SK-N-SH (cell line): ENCODE results near the gene FGB. TPM values are rescaled to one million over a fixed set of nuclear protein-coding genes. Genes with fewer than 3 reads are reported as not detected.

Experiments
- CTCF ChIA-PET: fragments of 300-600, 350-600 bp; formaldehyde crosslinking; extraction: SDS; loops from one replicate; lab custom pipeline; 2021; lab: Yijun Ruan, JAX
- POLR2A ChIA-PET: fragments of 350-600 bp; sonication (Branson Sonifier 250); formaldehyde crosslinking; extraction: SDS; loops from one replicate; lab custom pipeline; 2020; ENCODE audit warnings: antibody characterized with exemption, inconsistent platforms; lab: Yijun Ruan, JAX
- DNase-seq: peaks from one replicate; pipeline ENCODE4 v3.0.0; 2012
- H2AFZ ChIP-seq: fragments of 200-600 bp; sonication (generic); 2 replicates; pipeline ENCODE4 v1.8.1; 2016; ENCODE audit warnings: antibody characterized with exemption, mild to moderate bottlenecking, low read depth
- H3F3A ChIP-seq: fragments of 200-600 bp; sonication (generic); replicated peaks from 2 replicates; pipeline ENCODE3; 2016; ENCODE audit warnings: antibody characterized with exemption, mild to moderate bottlenecking; ENCODE audit not compliant: insufficient read depth
- H3K27ac ChIP-seq, 2 experiments: fragments of 200-500 bp in 1 of 2; fragments of 200-600 bp in 1 of 2; sonication (Bioruptor generic) in 1 of 2; sonication (generic), shearing (Covaris generic) in 1 of 2; 2 replicates each; pipeline versions ENCODE4 v1.5.1 to v1.6.1; 2014 to 2016; ENCODE audit warnings: low read depth in 2 of 2, inconsistent platforms in 1 of 2, low read length in 1 of 2, mild to moderate bottlenecking in 1 of 2, mixed read lengths in 1 of 2
- H3K27me3 ChIP-seq: fragments of 200-600 bp; sonication (generic), shearing (Covaris generic); 2 replicates; pipeline ENCODE4 v1.6.1; 2016; ENCODE audit warnings: mixed run types; ENCODE audit not compliant: insufficient read depth
- H3K36me3 ChIP-seq, 2 experiments: fragments of 200-500 bp in 1 of 2; fragments of 200-600 bp in 1 of 2; sonication (Bioruptor generic) in 1 of 2; sonication (generic) in 1 of 2; replicated peaks in 1 of 2; 2 replicates each; pipeline versions ENCODE3 to v1.5.1; 2014 to 2016; ENCODE audit warnings: low read length in 1 of 2, mild to moderate bottlenecking in 1 of 2; ENCODE audit not compliant: insufficient read depth in 2 of 2, control insufficient read depth in 1 of 2
- H3K4me1 ChIP-seq, 2 experiments: fragments of 200-500 bp in 1 of 2; fragments of 200-600 bp in 1 of 2; sonication (Bioruptor generic) in 1 of 2; sonication (generic), shearing (Covaris generic) in 1 of 2; 2 replicates each; pipeline versions ENCODE4 v1.5.1 to v1.6.1; 2014 to 2016; ENCODE audit warnings: low read depth in 1 of 2, low read length in 1 of 2, mixed run types in 1 of 2; ENCODE audit not compliant: insufficient read depth in 2 of 2, control insufficient read depth in 1 of 2
- H3K4me2 ChIP-seq: fragments of 200-600 bp; sonication (generic), shearing (Covaris generic); 2 replicates; pipeline ENCODE4 v1.6.1; 2017; ENCODE audit warnings: mixed run types
- H3K4me3 ChIP-seq, 2 experiments: fragments of 200-500 bp in 1 of 2; fragments of 200-600 bp in 1 of 2; sonication (Bioruptor generic) in 1 of 2; sonication (generic), shearing (Covaris generic) in 1 of 2; 2 replicates each; pipeline versions ENCODE4 v1.5.1 to v1.8.1; 2014 to 2016; ENCODE audit warnings: low read depth in 2 of 2, inconsistent platforms in 1 of 2, low read length in 1 of 2, mild to moderate bottlenecking in 1 of 2, mixed read lengths in 1 of 2, moderate library complexity in 1 of 2
- H3K79me2 ChIP-seq: fragments of 200-600 bp; sonication (generic); 2 replicates; pipeline ENCODE4 v1.8.1; 2017; ENCODE audit warnings: mild to moderate bottlenecking; ENCODE audit not compliant: insufficient read depth
- H3K9ac ChIP-seq: fragments of 200-600 bp; sonication (generic); 2 replicates; pipeline ENCODE4 v1.6.1; 2017; ENCODE audit warnings: mixed run types
- H3K9me2 ChIP-seq: fragments of 200-600 bp; sonication (generic); 2 replicates; pipeline ENCODE4 v1.6.1; 2017; ENCODE audit warnings: mixed run types
- H3K9me3 ChIP-seq: fragments of 200-600 bp; sonication (generic); 2 replicates; pipeline ENCODE4 v1.6.1; 2017; ENCODE audit warnings: mixed run types, mild to moderate bottlenecking, moderate library complexity
- H4K20me1 ChIP-seq: fragments of 200-600 bp; sonication (generic); 2 replicates; pipeline ENCODE4 v1.6.1; 2017; ENCODE audit warnings: mild to moderate bottlenecking, mixed run types; ENCODE audit not compliant: insufficient read depth
- CHD2 ChIP-seq: fragments of 150-350 bp; IDR thresholded peaks from 2 replicates; pipeline ENCODE4 v1.6.1; 2018; ENCODE audit warnings: low read length; ENCODE audit not compliant: partially characterized antibody
- ELF1 ChIP-seq: IDR thresholded peaks from 2 replicates; pipeline ENCODE4 v1.4.0; 2012
- EP300 ChIP-seq, 2 experiments: IDR thresholded peaks; 2 replicates each; pipeline versions ENCODE4 v1.4.0 to v1.6.1; 2012; ENCODE audit warnings: borderline replicate concordance in 1 of 2, low read depth in 1 of 2, low read length in 1 of 2
- FOXM1 ChIP-seq: IDR thresholded peaks from 2 replicates; pipeline ENCODE4 v1.4.0; 2012; ENCODE audit warnings: low read depth, mild to moderate bottlenecking
- JUND ChIP-seq: IDR thresholded peaks from 2 replicates; pipeline ENCODE4 v1.4.0; 2012
- MXI1 ChIP-seq: IDR thresholded peaks from 2 replicates; pipeline ENCODE4 v1.6.1; 2012; ENCODE audit warnings: mild to moderate bottlenecking, low read depth, low read length, improper control_type of control experiment
- NFIC ChIP-seq: IDR thresholded peaks from 2 replicates; pipeline ENCODE4 v1.4.0; 2012; ENCODE audit warnings: borderline replicate concordance
- NRF1 ChIP-seq: IDR thresholded peaks from 2 replicates; pipeline ENCODE4 v1.6.1; 2012; ENCODE audit warnings: low read depth, mild to moderate bottlenecking, low read length
- POLR2AphosphoS5 ChIP-seq: IDR thresholded peaks from 2 replicates; pipeline ENCODE4 v1.6.1; 2012; ENCODE audit warnings: low read depth, low read length
- RFX5 ChIP-seq: IDR thresholded peaks from 2 replicates; pipeline ENCODE4 v1.6.1; 2012; ENCODE audit warnings: mild to moderate bottlenecking, improper control_type of control experiment, low read length
- SIN3A ChIP-seq: IDR thresholded peaks from 2 replicates; pipeline ENCODE4 v1.6.1; 2012; ENCODE audit warnings: low read depth, mild to moderate bottlenecking, low read length, moderate library complexity, borderline replicate concordance
- TAF1 ChIP-seq: IDR thresholded peaks from 2 replicates; pipeline ENCODE4 v1.6.1; 2012; ENCODE audit warnings: low read depth, mild to moderate bottlenecking, low read length, moderate library complexity, borderline replicate concordance
- TCF12 ChIP-seq: IDR thresholded peaks from 2 replicates; pipeline ENCODE4 v1.4.0; 2012
- TEAD4 ChIP-seq: IDR thresholded peaks from 2 replicates; pipeline ENCODE4 v1.4.0; 2012; ENCODE audit warnings: mild to moderate bottlenecking, borderline replicate concordance; ENCODE audit not compliant: insufficient read depth
- USF2 ChIP-seq: fragments of 150-350 bp; IDR thresholded peaks from 2 replicates; pipeline ENCODE4 v1.6.1; 2017; ENCODE audit warnings: antibody characterized with exemption, low read length, low read depth, borderline replicate concordance
- YY1 ChIP-seq: IDR thresholded peaks from 2 replicates; pipeline ENCODE4 v1.4.0; 2012; ENCODE audit warnings: low read depth, mild to moderate bottlenecking
- WGBS: methylation state at CpG from one replicate; pipeline ENCODE4 v1.1.6; 2017; ENCODE audit warnings: low lambda C conversion rate; 5-methylcytosine and 5-hydroxymethylcytosine counted together
- polyA plus RNA-seq, 3 experiments: library from polyadenylated mRNA; depleted of rRNA; stranded (reverse); fragments of >200 nt; gene quantifications; 2 replicates each; pipeline ENCODE4 v1.2.3, GENCODE V29; 2012
- TF ChIP-seq, protein P1 (sequence below): IDR thresholded peaks from 2 replicates; pipeline ENCODE4 v1.4.0; 2012; ENCODE audit warnings: low read depth, borderline replicate concordance
- TF ChIP-seq, protein P2 (sequence below): fragments of 200-600 bp; sonication (generic); IDR thresholded peaks from 2 replicates; pipeline ENCODE4 v1.6.1; 2017; ENCODE audit warnings: antibody characterized with exemption, mild to moderate bottlenecking, moderate library complexity

Gene FGB
- polyA plus RNA-seq, 1 of the 3 experiments (the other 2 are of a cell fraction), result not detected

GRCh38 chr4:154560419-154560801 lies 2.4 kb upstream of the FGB start:
- no peak for DNase-seq
- H3K27me3 ChIP-seq, result peaks cover 5% of the 10 kb centered on the region; the same call in 1 of the 2 replicates
- H3K4me3 ChIP-seq, result no peak overlapping the region
- no peak overlapping the region for H3K9ac ChIP-seq
- TF ChIP-seq EP300 (IDR thresholded peaks at IDR 0.05; ENCODE audit: borderline replicate concordance in 1 of 2, low read depth in 1 of 2, low read length in 1 of 2) (no peak), ELF1 (no peak), TAF1 (no peak), NRF1 (no peak), USF2 (no peak), JUND (no peak), NFIC (no peak), SIN3A (no peak), POLR2AphosphoS5 (no peak), TCF12 (no peak), YY1 (no peak), MXI1 (no peak)
- TF ChIP-seq, protein P1, sequence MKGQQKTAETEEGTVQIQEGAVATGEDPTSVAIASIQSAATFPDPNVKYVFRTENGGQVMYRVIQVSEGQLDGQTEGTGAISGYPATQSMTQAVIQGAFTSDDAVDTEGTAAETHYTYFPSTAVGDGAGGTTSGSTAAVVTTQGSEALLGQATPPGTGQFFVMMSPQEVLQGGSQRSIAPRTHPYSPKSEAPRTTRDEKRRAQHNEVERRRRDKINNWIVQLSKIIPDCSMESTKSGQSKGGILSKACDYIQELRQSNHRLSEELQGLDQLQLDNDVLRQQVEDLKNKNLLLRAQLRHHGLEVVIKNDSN, result no peak
- TF ChIP-seq, protein P2, sequence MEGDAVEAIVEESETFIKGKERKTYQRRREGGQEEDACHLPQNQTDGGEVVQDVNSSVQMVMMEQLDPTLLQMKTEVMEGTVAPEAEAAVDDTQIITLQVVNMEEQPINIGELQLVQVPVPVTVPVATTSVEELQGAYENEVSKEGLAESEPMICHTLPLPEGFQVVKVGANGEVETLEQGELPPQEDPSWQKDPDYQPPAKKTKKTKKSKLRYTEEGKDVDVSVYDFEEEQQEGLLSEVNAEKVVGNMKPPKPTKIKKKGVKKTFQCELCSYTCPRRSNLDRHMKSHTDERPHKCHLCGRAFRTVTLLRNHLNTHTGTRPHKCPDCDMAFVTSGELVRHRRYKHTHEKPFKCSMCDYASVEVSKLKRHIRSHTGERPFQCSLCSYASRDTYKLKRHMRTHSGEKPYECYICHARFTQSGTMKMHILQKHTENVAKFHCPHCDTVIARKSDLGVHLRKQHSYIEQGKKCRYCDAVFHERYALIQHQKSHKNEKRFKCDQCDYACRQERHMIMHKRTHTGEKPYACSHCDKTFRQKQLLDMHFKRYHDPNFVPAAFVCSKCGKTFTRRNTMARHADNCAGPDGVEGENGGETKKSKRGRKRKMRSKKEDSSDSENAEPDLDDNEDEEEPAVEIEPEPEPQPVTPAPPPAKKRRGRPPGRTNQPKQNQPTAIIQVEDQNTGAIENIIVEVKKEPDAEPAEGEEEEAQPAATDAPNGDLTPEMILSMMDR, result no peak
- H2AFZ ChIP-seq, result no peak overlapping the region
- H3K36me3 ChIP-seq, result no peaks in the 10 kb centered on the region
- CTCF ChIA-PET, result interaction anchor here (0.7 to 4.1 kb wide), 9 partner anchors 9 to 64 kb away, joined by 3 to 51 read pairs (median 13); partner anchors contain the start of genes FGG and PLRG1
- no peaks in the 10 kb centered on the region for H3F3A ChIP-seq
- H3K4me1 ChIP-seq, result no peaks in the 10 kb centered on the region
- H3K4me2 ChIP-seq, result no peak overlapping the region
- H4K20me1 ChIP-seq, result no peaks in the 10 kb centered on the region
- POLR2A ChIA-PET, result no interaction called here
- H3K9me3 ChIP-seq, result no peaks in the 10 kb centered on the region
- no peaks in the 10 kb centered on the region for H3K9me2 ChIP-seq
- H3K79me2 ChIP-seq, result no peaks in the 10 kb centered on the region
- no peak overlapping the region for H3K27ac ChIP-seq
- 6% methylated on average over 1 of the region's 1 CpG for WGBS

GRCh38 chr4:154560824-154561231 lies 2.0 kb upstream of the FGB start:
- H4K20me1 ChIP-seq, result no peaks in the 10 kb centered on the region
- TF ChIP-seq RFX5 (no peak), USF2 (no peak), FOXM1 (no peak), TCF12 (no peak), CHD2 (no peak), NFIC (no peak), TAF1 (no peak), POLR2AphosphoS5 (no peak), TEAD4 (no peak)
- TF ChIP-seq, protein P1, result no peak
- no peaks in the 10 kb centered on the region for H3F3A ChIP-seq
- no peaks in the 10 kb centered on the region for H3K36me3 ChIP-seq
- no peak overlapping the region for H3K9ac ChIP-seq
- CTCF ChIA-PET, result interaction anchor here (0.9 to 4.1 kb wide), 3 partner anchors 9 to 63 kb away, joined by 3 to 51 read pairs (median 31); no protein-coding TSS in a partner anchor
- no peak overlapping the region for H3K4me3 ChIP-seq
- no peak overlapping the region for H3K27ac ChIP-seq
- H3K27me3 ChIP-seq, result peaks cover 5% of the 10 kb centered on the region; the same call in 1 of the 2 replicates
- DNase-seq, result no peak
- H3K9me3 ChIP-seq, result no peaks in the 10 kb centered on the region
- H3K4me1 ChIP-seq, result no peaks in the 10 kb centered on the region
- 7% methylated on average over 4 of the region's 4 CpGs for WGBS
- POLR2A ChIA-PET, result no interaction called here
- H2AFZ ChIP-seq, result no peak overlapping the region
- H3K79me2 ChIP-seq, result no peaks in the 10 kb centered on the region
- no peak overlapping the region for H3K4me2 ChIP-seq
- H3K9me2 ChIP-seq, result no peaks in the 10 kb centered on the region
